ENCODE results near the gene HNRNPC.
A peak's percentile ranks its signal among the peaks of the same experiment; 100 is the strongest.
"Not testable (repeated sequence)": the region's sequence is repeated elsewhere in the genome, so short reads cannot be mapped to it uniquely, and the experiment has no call there.

The HNRNPC gene

GRCh38 chr14:21197418-21198205 is 71.6 kb downstream of the HNRNPC start:
- no peak for DNase-seq (ENCODE audit: low read depth in 1 of 2, low spot score in 1 of 2)

- no peak for DNase-seq (ENCODE audit: low read depth in 1 of 2, low spot score in 1 of 2)
Measured at GRCh38 chr14:21194597-21194996, 74.6 kb downstream of the HNRNPC start.

- no peak for DNase-seq (ENCODE audit: low read depth in 1 of 2, low spot score in 1 of 2)
Measured at GRCh38 chr14:21192875-21193535, 76.2 kb downstream of the HNRNPC start.

GRCh38 chr14:21192447-21192822 is 76.8 kb downstream of the HNRNPC start:
- DNase-seq (ENCODE audit: low read depth in 1 of 2, low spot score in 1 of 2) = no peak

- DNase-seq (ENCODE audit: low read depth in 1 of 2, low spot score in 1 of 2) = peak; percentile 39 to 40
Measured at GRCh38 chr14:21191809-21192446, 77.3 kb downstream of the HNRNPC start.

GRCh38 chr14:21191261-21191808 is 77.9 kb downstream of the HNRNPC start:
- no peak for DNase-seq (ENCODE audit: low read depth in 1 of 2, low spot score in 1 of 2)

- DNase-seq (ENCODE audit: low read depth in 1 of 2, low spot score in 1 of 2) = no peak
Measured at GRCh38 chr14:21185491-21185890, 83.8 kb downstream of the HNRNPC start.

- DNase-seq (ENCODE audit: low read depth in 1 of 2, low spot score in 1 of 2) = no peak
Measured at GRCh38 chr14:21184254-21184653, 85.0 kb downstream of the HNRNPC start.

GRCh38 chr14:21182166-21182565 is 87.1 kb downstream of the HNRNPC start:
- no peak for DNase-seq (ENCODE audit: low read depth in 1 of 2, low spot score in 1 of 2)

- DNase-seq (ENCODE audit: low read depth in 1 of 2, low spot score in 1 of 2) = no peak
Measured at GRCh38 chr14:21171128-21171527, 98.1 kb downstream of the HNRNPC start.

GRCh38 chr14:21169573-21169972 is 99.7 kb downstream of the HNRNPC start:
- DNase-seq (ENCODE audit: low read depth in 1 of 2, low spot score in 1 of 2) = no peak

- no peak for DNase-seq (ENCODE audit: low read depth in 1 of 2, low spot score in 1 of 2)
Measured at GRCh38 chr14:21168055-21168454, 101.2 kb downstream of the HNRNPC start.

GRCh38 chr14:21165670-21166069 is 103.6 kb downstream of the HNRNPC start:
- DNase-seq (ENCODE audit: low read depth in 1 of 2, low spot score in 1 of 2) = not testable (repeated sequence)

- DNase-seq (ENCODE audit: low read depth in 1 of 2, low spot score in 1 of 2) = not testable (repeated sequence)
Measured at GRCh38 chr14:21165002-21165605, 104.1 kb downstream of the HNRNPC start.

GRCh38 chr14:21163871-21164291 is 105.4 kb downstream of the HNRNPC start:
- DNase-seq (ENCODE audit: low read depth in 1 of 2, low spot score in 1 of 2) = no peak

GRCh38 chr14:21162081-21162480 is 107.2 kb downstream of the HNRNPC start:
- no peak for DNase-seq (ENCODE audit: low read depth in 1 of 2, low spot score in 1 of 2)

- no peak for DNase-seq (ENCODE audit: low read depth in 1 of 2, low spot score in 1 of 2)
Measured at GRCh38 chr14:21160061-21160610, 109.1 kb downstream of the HNRNPC start.

Data from stimulated activated CD4-positive, alpha-beta T cell treated with anti-CD3 and anti-CD28 coated beads, Interleukin-15, amount 100 ng/mL, for 1 hour (primary cell).